ENCODE data around the gene PASK.
"Not testable (repeated sequence)": the region's sequence is repeated elsewhere in the genome, so short reads cannot be mapped to it uniquely, and the experiment has no call there.

Gene PASK

DNA sequence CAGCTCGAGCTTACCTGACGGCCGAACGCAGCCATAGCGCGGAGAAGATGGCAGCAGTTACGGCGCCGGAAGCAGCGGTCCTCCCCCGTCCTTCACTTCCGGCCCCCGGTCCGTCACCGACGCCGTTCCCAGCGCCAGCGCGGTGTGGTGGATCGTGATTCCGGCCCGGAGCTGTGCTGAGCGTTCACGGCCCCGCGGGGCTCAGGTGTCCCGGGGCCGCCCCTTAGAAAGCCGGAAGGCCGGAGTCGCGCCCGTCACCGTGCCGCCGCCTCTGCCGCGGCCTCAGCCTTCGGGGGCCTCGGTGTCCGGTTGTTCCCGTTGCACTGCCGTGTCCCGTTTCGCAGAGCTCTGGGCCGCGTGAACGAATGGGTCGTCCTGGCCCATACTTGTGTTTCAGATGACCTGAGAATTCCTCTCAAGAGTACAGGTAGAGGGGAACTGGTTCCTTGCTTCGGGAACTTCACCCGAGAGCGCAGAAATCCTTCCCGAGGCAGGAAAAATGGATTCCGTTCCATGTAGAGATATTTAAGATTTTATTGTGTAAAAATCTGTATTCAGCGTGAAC lies 47.0 kb downstream of the PASK start, which contains the start of gene MTERF4:
Gene MTERF4 (minus strand): TSS at position 49 of the 565 bp plus-strand sequence. CDS start 14 bp downstream, at position 35.
- peak; percentile 29 to 47 for DNase-seq

DNA sequence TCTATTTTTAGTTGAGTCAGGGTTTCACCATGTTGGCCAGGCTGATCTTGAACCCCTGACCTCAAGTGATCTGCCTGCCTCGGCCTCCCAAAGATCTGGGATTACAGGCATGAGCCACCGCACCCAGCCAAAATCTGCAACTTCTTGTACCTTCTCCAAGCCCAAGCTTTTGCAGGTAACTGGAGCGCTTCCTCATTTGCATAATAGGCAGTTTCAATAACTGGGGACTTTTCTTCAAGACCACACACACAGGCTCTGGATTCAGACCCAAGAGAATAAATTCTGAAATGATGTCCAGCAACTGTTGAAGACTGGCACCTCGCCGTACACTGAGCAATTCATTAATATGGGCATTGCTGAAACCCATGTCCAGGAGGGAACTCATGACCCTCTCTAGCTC lies 50.0 kb downstream of the PASK start:
- DNase-seq: no peak

DNA sequence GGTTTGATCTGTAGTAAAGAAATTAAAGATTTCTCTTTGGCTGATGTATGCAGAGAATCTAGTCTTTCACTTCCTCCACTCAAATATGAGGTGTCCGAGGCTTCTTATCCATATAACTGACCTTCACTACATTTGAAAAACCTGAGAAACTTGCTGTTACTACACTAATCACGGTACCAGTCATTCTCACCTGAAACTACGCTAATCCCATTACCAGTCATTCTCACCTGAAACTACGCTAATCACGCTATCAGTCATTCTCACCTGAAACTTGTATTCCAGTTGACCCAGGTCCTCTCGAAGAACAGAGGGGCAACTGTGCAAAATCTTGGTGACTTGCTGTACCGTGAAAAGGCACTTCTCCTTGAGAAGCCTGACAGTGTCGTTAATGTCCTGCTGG lies 52.3 kb downstream of the PASK start:
- no peak for DNase-seq

DNA sequence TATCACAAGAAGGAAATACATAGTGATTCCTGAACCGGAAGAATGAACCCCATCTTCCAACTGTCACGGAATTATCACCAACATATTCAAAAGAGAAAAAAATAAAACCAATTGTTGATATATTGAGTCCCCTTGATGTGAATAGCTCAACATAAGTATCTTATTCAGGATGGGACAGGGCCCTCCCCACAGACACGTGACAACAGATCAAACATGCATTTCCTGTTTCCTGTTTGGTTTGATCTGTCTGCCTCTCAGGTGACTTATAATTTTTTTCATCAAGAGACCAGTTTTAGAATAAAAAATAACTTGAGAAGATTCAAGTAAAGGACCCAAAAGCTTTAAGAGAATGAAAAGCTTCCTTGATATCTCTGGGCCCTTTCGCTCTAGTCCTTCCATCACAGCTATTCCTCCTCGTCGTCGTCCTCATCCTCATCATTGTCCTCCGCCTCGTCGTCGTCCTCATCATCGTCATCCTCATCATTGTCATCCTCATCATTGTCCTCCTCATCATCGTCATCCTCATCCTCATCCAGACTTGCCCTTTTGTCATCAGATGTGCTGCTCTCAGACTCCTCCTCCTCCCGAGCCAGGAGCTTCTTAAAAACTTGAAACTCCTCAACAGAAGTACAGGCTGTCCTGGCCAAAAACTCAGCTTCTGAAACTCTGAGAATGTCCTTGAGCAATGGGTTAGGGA lies 53.5 kb downstream of the PASK start:
- no peak for DNase-seq

DNA sequence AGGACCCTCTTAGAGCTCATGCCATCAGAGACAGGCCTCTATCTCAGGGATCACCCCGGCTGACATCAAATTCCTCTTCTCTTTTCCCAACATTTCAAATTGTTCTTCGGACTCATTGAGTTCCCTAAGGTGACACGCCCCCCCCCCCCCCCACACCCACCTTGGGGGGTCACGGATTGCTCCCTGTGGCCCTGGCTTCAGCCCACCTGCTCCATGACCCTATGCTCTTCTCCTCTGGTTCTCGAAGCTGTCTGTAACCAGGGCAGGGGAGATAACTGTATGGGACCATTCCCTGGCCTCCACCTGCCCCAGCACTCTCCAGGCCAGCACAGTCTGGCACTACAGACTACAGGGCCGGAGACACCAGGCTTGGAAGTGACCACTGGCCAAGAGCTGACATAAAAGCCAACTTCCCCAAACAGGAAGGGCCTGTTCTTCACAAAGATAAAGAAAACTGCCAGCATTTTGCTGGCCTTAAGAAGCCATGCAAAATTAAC lies 54.3 kb downstream of the PASK start:
- no peak for DNase-seq

DNA sequence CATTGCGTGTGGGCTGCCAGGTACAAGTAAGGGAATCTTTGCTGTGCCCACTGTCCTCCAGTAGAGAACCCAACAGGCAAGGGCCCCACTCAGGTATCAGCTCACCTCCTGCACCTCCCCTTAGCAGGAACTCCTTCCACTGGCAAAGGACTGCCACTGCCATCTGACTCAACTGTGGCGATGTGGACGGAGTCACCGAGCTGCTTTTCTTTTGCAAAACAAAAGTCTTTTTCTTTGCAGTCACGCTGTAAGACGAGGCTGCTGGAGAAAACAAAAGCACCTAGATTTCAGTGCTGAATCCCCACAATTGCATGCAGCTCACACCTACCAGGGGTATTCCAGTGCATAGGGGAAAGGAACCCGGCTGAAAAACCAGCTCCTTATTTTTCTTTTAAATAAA lies 55.1 kb downstream of the PASK start:
- DNase-seq: no peak

DNA sequence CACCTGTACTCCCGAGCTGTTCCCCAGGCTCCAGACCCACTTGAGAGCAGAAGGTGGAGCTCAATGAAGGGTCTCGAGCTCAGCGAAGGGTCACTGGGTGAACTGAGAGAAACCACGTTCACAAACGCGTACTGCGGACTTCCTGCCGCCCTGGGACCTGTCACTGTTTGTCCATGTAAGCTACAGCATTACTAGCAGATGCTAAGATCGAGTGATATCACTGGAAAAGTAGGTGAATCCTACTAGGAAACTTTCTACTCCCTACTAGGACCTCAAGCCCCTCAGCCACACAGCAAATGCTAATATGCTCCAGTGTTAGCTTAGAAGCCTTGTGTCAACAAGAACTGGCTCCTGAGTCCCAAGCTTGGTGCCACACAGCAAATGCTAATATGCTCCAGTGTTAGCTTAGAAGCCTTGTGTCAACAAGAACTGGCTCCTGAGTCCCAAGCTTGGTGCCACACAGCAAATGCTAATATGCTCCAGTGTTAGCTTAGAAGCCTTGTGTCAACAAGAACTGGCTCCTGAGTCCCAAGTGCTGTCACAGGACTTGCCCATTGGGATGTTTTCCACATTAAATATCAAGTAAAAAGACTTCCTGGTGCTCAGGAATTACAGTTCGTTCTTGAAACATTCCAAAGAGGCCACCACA lies 56.0 kb downstream of the PASK start:
- DNase-seq: not testable (repeated sequence)

DNA sequence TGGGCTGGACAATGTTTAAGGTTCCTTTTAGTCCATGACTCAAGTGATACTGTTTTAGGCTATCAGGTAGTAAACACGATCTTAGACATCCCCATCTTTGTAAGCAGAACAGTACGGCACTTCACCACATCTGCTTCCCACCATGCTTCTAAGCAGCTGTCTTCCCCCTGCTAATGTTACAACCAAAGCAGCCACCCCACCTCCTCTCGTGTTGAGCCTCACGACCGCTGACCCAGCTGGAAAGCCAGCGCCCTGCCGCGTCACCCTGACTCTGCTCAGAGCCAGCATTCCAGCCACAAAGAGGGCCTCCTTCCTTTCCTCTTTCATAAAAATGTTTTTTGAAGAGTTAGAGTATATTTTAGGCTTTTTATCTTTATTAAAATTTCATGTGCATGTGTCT lies 56.6 kb downstream of the PASK start:
- no peak for DNase-seq

DNA sequence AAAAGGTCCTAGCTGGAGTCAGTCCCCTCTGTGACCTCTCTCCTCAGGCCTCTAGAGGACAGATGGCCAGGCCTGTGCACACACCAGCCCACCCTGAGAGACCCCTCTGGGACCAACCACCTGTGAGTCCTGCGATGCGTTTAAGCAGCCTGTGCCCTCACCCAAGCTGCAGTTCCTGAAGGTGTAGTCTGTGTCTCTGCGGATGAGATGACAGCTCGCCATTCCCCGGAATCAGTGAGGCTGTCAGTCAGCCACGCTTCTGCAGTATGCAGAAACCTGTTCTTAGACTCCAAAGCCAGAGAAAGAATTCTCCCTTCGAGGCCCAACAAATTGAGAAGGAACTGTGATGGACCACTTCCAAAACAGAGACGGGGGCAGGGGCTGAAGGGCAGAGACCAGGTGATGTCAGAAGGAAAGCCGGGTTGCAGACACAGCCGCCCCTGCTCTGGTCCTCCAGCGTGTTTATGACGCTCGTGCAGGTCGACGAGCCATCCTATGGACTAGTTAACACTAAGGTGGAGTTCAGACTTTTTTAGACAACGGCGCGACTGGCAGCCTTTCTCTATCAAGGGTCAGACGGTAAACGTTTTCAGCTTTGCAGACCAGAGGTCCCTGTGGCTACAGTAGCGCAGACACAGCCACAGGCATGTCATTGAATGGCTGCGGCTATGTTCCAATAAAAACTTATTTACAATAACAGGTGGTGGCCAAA lies 57.4 kb downstream of the PASK start:
- no peak for DNase-seq

DNA sequence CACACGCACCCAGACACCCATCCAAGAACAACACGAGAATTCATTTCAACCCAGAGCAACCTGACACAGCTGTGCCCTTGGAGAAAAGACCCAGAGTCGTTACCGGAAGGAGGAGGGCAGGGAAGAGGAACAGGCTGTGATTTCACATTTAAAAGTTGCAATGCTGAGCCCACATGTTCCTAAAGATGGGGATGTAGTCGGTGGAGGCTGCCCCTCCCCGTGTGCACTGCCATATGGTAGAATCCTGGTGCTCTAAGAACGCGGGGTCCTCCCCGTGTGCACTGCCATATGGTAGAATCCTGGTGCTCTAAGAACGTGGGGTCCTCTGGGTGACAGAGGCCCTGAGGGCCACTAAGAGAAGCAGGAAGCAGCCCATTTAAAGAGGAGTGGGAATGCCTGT lies 58.1 kb downstream of the PASK start:
- no peak for DNase-seq

DNA sequence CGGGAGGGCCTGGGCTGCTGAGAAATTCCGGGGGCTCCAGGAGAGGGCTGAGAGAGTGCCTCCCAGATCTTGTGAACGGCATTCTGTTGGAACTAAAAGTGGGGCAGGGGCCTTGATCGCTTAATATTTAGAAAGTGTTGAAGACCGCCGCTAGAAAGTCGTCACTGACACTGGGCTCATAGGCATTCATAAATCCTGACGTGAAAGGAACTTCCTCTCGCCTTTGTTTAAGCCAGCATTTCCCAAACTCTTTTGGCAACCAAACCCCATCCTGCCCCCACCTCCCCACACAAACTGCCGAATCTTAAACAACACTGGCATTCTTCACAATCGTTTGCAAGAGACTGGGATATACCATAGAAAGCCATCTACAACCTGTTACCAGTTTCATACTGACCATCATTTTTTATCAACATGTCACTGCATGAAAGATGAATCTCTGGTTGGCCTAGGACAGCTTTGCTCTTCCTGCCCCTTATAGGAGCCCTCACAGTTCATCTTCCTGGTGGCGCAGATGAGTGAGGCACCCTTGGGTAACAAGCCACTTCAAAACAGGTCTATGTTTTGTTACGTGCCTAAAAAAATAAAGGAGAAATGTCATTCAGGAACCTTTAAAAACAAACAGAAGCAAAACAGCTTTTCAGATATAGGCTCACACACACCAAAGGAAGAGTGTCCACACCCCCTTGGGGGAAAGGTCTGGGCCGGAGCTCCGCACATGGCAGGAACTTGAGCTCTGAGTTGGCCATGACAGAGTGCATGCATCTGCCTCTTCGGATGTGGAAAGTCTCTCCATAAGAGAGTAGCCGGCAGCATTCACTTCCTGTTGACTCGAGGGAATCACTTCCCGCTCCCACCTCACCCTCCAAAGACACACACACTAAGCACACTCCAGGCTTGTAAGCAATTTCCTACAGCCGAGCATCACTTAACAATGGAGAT lies 60.2 kb downstream of the PASK start:
- DNase-seq: no peak

DNA sequence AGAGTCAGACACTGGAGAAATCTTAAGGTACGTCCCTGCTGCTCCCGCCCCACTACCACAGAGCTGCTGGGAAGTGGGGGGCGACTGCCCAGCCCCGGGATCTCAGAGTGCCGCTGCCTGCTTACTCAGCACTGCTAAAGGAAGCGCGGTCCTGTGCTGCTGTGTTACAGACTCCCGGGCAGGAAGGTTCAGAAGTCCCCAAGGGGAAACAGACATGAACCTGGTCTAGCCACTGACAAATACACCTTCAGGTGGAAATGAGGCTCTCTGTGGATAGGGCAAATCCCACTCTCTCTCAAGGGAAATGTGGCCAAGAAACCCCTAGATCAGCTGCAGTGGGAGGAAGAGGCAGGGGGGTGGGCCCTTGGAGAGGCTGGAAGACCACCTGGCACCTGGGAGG lies 60.9 kb downstream of the PASK start:
- no peak for DNase-seq

DNA sequence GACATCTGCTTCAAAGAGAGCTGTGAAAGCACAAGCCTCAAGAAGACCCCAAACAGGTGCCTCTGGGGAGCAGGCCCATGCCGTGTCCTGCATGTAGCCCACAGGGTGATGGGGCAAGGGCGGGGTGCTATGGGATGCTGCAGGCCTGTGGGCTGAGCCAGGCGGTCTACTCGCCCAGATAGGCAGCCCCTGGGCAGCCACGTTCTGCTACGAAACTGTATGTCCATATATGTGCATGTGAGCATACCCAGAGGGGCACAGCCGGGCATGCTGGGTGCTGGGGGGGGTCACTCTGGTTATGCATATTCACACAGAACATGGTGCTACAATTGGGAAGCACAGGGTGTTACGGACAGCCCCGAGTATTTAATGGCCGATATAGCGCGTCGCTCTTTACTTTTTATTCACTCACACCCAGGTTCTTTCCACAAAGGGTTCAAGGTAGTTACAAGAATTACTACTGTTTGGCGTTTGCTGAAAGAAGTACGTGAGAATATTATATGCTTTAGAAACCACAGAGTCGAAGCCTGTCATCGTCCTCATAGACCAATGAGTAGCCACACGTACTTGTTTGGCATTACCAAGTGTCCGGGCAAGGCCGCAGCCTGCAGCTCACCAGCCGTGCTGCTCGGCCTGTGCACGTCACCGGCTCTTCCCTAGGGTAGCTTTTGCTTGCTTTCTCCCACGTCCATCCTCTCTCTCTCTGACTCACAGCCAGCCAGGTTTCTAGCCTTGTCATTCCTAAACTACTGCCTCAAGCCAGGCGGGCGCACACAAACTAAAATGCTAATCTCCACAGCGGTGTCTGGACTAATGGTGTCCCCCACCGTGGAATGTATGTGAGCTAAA lies 61.6 kb downstream of the PASK start:
- DNase-seq: no peak

DNA sequence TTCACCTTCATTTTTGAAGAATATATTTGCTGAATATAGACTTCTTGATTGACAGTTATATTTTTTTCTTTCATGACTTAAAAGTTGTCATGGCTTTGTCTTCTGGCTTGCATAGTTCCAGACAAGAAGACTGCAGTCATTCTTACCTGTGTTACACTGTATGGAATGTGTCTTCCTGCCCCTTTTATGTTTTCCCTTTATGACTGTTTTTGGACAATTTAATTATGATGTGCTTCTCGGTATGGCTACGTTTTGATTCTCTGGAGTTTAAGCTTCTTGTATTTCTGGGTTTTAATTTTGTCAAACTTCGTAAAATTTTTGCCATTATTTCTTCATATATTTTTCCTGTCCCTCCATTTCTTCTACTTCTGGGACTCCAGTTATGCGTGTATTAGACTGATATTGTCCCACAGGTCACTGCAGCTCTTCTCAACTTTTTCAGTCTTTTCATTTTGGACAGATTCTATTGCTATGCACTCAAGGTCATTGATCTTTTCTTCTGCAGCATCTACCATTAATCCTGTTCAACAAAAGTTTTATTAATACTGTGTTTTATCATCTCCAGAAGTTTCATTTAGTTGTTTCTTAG lies 64.3 kb downstream of the PASK start:
- no peak for DNase-seq

DNA sequence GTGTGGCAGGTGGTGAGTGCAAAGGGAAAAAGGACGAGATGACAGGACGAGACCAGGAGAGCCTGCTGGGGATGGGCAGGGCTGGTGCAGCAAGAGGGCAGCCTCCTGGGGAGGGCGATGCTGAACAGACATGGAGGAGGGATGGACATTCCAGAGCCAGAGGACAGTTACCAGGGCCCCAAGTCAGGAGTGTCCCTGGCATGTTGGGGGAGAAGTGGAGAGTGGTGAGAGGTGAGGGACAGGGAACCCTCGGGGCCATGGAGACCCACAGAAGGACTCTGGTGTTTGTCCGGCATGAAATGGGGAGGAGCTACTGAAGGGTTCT lies 66.2 kb downstream of the PASK start:
- no peak for DNase-seq

DNA sequence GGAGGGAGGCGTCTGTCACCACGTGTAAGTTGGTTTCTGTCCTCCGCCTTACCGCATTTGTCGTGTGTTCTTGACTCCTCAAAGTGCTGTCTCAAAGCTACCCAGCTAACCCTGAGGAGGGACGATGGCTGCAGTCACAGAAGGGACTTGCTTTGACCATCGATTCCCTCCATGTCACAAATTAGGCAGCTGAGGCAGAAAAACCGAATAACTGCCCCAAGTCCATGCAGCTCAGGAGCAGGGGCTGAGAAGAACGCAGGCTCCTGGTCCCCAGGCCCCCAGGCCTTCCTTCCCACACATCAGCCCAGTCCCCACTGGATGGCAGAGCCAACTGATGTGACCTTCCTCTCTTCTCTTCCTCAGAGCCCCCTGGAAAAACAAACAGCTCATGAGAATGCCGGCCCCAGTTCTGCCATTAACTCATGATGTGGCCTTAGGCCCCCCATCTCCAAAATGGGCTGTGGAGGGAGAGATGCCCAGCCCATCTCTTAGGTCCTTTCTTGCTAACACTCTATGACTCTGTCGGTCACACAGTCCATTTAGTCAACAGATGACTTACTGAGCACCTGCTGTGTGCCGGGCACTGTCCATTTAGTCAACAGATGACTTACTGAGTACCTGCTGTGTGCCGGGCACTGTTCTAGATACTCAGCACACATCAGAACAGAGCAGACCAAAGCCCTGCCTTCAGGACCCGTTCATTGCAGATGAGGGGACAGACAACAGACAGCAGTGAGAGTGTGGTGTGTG lies 66.8 kb downstream of the PASK start:
- peak in 1 of 2 experiments; percentile 63 for DNase-seq

DNA sequence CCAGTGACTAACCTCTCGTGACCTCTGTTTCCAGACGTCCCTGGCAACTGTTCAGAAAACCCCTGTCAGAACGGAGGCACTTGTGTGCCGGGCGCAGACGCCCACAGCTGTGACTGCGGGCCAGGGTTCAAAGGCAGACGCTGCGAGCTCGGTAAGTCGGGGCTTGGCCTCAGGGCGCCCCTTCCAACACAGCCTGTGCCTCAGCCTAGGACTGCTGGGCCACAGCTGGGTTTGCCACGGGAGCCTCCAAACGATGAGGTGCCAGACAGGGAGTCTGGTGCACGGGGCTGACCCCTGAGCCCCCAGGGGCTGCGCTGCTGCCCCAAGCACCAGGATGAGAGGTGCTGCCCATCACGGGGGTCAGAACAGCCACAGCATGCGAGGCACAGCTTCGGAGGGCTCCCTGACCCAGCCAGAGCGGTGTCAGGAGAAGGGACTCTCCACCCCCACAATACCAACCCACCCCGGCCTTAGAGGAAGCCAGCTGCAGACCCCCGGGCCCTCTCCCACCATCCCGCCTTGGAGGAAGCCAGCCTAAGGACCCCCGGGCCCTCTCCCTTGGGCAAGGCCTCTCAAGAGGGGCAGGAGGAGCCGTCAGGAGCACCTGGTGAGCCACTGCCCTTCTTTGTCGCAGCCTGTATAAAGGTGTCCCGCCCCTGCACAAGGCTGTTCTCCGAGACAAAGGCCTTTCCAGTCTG lies 67.5 kb downstream of the PASK start:
- DNase-seq: no peak

DNA sequence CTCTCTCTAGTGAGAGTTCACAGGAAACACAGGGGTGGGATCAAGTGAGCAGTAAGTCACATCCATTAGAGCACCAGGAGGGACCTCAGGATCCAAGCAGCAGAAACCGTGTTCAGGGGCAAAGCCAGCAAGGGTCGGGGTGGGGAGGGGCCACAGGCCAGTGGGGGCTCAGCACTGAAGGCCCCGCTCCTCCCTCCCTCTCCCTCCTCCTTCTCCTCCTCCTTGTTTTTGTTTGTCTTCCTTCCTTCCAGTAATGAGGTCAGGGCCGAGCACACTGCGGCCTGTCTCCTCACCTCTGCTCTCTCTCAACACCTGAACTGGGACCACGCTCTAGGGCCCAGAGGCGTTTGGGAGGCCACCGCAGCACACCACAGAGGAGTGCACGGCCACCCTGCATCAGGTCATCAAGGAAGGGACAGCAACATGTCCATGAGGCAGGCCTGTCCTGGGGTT lies 68.1 kb downstream of the PASK start:
- no peak for DNase-seq

DNA sequence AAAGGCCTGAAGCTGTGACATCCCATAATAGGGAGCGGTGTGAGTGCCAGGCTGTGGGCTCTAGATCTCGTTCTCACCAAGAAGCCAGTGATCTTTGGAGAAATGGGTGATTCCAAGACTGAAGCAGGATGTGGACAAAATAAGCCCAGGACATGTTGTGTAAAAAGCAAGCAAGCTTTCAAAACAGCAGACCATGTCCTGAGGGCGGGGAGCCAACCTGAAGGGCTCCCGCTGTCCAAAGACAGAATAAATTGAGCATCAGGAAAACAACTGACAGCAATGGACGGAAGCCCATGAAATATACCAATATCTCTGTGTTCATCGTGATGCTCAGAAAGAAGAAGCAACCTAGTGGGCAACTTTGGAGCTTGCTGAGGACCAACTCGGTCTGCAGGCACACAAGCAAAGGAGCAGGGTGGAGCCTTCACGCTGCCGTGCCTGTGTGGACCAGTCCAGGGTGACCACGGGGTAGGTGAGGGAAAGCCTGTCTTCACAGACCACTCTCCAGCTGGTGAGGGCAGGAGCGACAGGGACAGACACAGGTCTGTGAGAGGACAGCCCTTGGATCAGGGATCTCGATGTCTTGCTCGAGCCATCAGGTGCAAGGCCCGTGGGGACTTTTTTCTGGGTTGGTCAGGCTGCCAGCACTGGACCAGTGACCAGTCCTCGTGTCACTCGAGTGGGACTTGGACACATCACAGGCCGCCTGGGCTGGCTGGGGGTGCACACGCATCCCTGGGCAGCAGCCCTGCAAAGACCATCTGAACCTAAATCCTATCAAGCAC lies 68.7 kb downstream of the PASK start:
- no peak for DNase-seq

Data from cerebellar nuclear complex (tissue), 1 donor.